Embryonic facial prominence (tissue), 1 donor: ENCODE results near the gene HRH4.

Source experiments
- DNase-seq: peaks from one replicate; pipeline ENCODE4 v3.0.0-alpha.2; 2016; ENCODE audit errors: extremely low spot score

Gene HRH4

DNA sequence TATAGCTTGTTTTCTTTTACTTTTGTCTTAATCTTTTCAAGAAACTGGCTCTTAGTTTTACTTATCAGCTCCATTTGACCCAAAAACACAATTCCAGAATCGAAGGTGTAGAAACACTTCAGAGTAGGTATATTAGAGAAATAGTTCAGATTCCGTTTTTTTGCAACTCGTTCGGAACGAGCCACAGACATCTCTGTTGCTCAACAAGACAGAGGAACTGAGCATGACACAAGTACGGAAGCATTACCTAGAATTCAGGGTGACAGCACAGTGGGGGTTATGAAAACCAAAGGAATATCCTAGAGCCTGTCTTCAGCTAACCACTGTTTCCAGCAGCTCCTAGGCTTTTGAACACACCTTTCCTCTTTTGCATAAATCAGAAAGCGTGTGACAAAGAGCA is 5.0 kb downstream of the HRH4 start:
- DNase-seq, result no peak

DNA sequence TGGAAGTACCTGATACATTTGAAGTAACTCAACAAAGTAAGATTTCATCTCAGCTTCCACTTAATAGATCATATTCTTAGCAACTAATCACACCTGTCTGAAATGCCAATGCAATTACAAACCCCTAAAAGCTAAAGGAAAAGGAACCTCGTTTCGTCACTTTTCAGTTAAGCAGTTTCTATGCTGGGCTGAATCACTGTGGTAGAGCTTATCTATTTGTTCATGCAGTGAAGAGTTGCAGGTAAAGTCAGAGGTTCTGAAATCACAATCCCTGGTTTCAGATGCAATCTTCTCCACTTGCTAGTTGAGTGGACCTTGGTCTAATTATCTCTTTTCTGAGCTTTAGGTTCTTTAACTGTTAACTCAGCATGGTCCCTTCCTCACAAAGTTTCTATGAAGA is 6.3 kb downstream of the HRH4 start:
- no peak for DNase-seq

DNA sequence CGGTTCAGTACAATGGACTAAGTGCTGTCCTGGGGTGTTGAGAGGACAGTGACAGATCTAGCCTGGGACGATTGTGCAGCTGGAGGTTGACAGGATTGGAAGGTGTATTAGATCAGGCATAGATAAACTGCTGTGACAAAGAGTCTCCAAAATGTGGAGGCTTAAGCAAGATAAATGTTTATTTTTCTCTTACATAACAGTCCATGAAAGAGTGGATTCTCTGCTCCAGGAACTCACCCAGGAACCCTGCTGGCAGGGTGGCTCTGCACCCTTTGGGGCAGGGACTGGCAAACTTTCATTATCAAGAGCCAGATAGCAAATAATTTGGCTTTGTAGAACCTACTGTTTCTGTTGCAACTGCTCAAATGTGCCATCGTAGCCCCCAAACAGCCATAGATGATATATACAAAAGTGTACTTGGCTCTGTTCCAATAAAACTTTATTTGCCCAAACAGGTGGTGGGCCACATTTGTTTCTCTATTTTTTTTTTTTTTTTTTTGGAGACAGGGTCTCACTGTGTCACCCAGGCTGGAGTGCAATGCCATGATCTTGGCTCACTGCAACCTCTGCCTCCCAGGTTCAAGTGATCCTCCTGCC is 9.7 kb downstream of the HRH4 start:
- no peak for DNase-seq

DNA sequence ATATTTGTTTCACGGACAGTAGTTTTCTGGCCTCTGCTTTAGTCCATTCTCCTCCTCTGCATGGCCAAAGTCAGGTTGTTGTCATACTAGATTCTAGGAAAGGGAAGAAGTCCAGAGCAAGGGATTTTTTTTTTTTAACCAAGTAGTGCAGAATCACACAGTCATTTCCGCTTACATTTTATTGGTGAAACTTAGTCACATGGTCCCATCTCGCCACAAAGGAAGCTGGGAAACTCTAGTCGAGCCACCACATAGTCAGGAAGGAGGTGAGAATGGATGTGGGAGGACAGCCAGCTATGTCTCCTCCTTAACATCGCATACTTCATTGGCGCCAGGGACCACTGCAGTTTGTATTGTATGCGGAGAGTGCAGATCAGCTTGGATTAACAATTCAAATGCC is 10.4 kb downstream of the HRH4 start:
- no peak for DNase-seq

DNA sequence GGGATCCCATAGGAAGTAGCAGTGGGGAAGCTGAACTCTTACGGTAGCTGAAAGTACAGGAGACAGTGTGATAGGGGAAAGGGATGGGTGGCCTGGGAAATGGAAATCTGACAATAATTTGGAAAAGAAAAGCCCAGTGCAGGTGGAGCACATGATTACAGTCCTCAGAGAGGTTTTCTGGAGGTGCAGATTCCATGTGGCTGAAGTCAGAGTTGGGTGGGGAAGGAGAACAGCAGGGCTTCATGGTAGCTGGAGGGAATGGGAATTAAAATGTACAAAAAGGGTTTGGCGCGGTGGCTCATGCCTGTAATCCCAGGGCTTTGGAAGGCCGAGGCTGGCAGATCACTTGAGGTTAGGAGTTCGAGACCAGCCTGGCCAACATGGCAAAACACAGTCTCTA is 12.2 kb downstream of the HRH4 start:
- DNase-seq, result no peak

DNA sequence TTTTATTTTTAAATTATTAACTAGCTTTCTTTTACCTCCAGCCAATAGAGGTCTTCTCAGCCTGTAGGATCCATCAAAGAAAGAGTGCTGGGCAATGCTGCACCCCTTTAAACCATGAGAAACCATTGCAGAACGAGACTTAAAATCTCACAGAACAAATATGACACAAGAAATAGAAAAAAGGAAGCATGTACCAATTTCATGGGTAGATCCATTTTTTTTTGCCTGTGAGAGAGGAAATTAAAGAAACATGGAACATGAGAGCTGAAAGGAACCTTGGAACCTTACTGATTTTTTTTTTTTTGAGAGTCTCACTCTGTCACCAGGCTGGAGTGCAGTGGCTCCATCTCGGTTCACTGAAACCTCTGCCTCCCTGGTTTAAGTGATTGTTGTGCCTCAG is 14.0 kb downstream of the HRH4 start:
- DNase-seq, result no peak

DNA sequence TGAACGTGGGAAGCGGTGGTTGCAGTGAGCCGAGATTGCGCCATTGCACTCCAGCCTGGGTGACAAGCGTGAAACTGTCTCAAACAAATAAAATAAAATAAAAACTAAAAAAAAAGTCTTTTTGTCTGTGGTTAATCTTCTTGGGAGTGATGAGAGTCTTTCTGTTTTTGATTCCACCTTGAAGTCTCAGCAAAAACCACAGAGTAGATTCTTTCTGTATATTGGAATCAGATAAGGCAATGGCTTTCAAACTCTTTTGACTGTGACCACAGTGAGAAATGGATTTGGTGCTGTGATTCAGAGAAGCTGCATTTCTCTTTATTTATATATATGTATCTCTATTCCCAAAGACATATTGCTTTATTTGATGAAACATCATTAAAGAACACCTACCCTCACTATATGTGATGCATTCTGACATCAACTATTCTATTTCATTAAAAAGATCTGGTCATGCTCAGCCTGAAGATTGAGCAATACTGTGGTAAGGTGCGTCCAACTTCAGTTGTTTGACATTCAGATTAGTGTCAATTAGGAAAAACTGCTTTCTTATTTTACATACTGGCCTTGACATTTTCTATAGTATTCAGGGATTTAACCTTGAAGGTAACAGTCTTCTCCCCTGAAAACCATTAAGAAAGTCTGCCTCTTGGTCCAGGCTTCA is 15.6 kb downstream of the HRH4 start:
- DNase-seq, result no peak

DNA sequence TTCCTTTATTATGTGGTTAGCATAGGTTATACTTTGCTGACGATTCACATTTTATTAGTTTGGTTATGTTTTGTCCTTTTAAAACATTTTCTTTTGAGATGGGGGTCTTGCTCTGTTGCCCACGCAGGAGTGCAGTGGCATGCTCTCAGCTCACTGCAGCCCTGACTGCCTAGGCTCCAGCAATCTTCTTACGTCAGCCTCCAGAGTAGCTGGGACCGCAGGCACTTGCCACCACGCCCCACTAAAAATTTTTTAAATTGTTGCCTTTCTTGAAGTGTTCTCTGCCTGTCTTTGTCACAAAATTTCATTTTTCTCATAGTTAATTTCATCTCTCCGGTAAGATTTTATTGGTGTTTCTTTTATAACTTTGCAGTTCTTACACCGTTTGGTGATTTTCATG is 18.9 kb downstream of the HRH4 start:
- DNase-seq, result no peak

DNA sequence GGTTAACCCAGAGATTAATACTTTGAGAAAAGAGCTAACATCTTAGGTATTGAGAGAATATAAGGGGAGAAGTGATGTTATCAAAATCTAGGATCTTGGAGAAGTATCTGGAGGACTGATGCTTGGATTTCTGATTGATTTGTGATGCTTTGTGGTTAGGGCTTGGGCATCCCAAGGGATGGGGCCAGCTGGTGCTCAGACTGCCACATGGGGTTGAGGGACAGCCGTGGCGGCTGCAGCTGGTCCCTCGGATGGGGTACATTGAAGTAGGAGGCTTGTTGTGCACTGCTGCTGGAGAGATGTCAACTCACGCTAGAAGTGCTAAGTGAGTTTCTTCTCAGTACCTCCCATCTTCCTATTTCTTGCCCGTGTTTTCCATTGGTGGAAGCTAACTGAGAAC is 22.4 kb downstream of the HRH4 start:
- DNase-seq, result no peak

DNA sequence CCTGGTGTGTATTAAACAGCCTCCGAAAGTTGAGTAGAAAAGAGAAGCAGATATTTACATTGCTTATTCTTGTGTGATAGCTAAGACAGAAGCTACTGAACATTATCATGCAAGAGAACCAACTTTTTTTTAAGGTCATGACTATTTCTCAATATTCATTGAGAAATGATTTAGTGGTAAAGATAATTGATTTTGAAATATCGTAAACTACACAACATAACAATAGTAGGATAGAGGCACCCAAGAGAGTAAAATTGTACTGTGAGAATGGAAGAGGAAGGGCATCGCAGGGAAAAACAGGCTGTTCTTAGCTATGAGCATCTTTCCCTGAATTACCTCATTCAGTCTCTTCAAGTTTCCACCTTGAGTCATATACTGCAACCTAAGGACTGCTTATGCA is 25.2 kb downstream of the HRH4 start:
- DNase-seq, result no peak

DNA sequence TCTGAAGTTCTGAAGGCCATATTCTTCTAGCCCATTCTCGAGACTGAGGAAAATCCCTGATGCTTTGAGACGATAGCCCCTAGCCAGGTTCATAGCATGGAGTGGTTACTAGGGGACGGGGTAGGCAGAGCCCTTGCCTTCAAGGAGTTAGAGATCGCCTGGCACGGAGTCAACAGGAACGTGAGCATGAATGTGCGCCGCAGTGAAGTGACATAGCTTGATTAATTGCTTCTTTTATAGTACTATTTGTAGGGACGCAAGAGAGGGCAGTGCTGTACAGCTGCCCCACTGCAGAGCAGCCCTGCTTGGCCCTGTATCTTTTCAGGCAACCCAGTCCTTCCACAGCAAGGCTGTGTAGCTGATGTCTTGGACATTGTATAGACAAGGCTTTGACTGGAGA is 26.2 kb downstream of the HRH4 start:
- no peak for DNase-seq

DNA sequence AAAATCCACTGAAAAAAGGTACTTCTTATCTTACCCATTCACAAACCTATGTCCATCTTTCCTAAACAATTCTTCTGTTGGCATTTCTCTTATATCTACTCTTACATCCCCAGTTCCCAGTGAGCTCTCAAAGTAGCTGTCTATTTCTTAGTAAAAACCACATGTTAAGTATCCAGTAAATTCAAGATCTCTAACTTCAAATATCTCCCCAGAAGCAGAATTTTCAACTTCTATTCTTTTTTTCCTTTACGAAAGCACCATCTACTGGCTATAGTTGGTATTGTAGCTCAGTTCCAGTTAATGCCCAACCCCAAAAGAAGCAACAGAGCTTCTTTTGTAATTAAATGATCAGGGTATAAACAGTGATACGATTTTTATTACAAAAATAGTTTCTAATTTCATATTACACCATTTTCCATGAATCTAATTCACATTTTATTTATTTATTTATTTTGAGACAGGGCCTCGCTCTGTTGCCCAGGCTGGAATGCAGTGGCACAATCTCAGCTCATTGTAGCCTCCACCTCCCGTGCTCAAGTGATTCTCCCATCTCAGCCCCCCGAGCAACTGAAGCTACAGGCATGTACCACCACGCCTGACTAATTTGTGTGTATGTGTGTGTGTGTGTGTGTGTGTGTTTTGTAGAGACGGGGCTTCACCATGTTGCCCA is 28.5 kb downstream of the HRH4 start:
- DNase-seq, result peak; percentile 43

DNA sequence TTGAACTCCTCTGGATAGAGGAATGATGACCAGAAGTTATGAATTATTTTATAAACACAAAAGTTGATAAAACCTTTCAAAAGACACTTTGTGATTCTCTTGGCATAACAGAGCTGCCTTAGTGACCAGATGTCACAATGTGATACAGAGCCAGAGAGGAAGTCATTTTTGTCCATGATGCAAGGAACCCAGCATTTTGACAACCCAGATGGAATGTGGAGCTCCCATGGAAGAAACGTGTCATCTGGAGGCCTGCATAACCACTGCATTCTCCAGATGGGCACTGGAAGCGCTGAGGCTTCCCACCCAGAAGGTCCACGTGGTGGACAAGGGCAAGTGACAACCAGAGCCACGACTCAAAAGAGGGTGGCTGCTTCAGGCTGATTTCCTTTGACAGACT is 30.1 kb downstream of the HRH4 start:
- DNase-seq, result no peak

DNA sequence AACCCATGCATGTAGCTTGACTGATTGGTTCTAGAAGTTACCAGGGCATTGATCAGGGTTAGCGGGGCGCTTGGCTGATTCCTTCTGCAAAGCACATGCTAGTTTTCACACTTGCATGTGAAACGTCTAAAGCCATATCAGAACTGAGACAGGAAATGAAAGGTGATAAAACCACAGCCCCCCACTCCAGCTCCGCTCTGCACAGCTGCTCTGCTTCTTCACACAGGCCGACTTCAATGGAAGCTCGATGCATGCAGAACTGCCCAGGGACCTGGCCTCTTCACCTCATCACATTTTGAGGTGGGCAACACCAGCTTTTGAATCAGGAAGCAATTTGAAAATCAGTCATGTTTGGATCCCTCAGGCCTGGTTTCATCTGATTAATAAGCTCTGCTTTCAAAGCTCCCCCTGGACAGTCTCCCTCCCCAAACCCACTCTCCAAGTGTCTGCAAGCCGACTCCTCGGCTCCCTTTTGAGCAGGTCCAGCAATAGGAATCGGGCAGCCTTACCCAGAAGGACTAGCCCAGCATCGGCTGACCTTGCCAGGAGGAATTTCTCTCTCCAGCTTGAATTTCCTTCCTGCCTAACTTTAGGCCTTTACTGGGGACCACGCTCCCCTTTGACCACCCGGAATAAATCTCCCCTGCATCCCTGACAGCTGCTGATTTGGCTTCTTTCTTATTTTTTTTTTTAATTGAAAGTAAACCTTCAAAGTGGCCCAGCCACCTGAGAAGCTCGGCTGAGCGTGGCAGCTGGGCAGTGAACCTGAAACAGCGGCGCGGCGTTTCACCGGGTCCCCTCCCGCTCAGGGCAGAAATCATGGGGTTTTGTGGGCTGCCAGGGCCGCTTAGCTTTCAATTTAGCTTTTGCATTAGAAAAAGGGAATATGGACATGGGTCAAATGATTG is 31.7 kb downstream of the HRH4 start:
- no peak for DNase-seq

DNA sequence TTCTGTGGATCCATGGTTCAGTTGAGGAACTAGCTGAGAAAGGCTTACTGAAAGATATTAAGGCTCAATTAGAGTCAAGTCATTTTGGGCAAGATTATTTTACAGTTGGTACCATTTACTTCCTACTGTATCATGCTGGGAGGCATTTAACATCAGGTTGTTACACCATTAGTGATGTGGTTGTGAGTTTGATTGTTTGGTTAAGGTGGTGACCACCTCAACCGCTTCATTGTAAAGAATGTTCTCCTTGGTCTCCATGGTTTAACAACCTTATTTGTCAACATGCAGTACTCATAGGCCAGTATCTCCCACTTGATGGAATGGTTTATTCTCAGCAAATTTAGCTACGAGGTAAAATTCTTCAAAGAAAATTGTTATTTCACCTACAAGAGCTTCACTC is 34.1 kb downstream of the HRH4 start:
- no peak for DNase-seq

DNA sequence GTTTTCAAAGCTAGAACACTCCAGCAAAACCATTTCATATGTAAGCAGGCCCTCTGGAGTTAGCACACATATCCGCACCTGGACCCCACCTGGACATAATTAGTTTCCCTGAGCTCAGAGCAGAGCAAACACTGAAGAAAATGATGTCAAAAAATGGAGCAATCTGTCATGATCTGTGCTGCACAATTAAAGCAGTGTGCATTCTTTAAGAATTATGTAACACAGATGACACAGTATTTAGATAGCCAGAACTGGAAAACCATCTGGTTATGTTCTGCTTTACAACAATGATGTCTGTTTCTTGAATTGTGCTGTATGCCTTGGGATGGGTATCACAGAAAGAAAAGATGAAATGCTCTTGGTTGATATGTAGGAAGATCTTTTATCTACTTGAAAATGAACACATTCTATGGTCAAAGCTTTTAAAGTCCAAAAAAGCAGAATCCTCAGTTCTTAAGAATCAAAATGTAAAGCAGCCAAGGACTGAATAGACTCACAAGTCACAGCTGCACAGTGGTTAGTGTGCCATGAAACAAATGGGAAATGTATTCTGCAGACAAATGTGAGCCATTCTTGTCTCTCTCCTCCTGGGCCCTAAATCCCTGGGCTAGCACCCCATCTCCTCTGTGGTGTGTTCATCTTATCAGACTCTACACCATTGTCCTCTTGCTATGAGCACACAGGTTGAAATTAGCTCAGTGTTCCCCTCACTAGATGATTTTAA is 36.8 kb downstream of the HRH4 start:
- peak; percentile 21 for DNase-seq

DNA sequence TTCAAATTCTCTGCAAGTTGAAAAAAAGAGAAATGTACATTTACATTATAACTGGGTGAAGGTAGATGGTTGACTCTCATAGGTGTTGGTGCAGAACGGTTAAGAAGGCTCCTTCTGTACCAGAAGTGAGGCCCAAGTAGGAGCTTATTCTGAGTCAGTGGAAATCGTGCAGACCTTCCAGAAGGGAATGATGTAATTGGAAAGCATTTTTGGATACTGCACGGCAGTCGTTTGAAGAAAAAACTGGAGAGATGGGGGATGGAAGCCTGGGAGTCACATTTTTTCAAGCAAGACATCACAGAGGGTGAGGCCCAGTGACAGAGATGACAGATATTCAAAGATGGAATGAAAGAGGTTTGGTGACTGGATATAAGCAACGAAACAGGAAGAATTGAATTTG is 39.4 kb downstream of the HRH4 start:
- DNase-seq, result no peak

DNA sequence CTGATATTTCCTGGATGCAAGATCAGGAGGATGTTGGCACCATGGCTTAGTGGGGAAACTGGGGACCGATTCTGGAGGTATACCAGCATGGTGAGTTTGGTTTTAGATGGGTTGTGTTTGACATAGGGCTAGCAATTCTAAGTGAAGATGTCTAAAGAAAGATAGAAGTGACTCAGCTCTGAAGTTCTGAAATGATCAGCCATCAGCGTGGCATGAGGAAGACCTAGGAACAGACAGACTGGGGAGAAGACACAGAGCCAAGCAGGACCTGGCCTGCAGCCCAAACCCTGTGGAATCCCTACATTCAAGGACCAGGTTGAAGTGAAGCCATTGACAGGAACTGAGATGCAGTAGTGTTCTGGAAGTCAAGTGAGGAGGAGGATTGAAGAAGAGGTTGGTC is 39.8 kb downstream of the HRH4 start:
- DNase-seq, result no peak

DNA sequence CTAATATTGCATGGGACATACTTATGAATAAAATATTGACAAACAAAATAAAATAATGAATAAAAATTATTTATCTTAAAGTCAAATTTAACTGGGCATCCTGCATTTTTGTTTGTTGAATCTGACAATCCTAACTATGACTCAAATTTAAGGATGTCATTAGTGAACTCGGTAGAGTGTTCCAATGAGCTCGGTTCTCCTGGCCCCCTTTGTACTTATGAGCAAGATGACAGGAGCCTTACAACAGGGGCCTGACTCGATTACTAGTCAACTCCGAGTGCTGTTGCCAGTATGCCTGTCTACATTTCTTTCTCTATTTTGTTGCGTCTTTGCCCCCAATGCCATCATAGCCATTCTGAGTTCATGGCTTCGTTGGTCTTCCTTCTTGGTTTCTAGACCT is 40.3 kb downstream of the HRH4 start:
- DNase-seq, result no peak

DNA sequence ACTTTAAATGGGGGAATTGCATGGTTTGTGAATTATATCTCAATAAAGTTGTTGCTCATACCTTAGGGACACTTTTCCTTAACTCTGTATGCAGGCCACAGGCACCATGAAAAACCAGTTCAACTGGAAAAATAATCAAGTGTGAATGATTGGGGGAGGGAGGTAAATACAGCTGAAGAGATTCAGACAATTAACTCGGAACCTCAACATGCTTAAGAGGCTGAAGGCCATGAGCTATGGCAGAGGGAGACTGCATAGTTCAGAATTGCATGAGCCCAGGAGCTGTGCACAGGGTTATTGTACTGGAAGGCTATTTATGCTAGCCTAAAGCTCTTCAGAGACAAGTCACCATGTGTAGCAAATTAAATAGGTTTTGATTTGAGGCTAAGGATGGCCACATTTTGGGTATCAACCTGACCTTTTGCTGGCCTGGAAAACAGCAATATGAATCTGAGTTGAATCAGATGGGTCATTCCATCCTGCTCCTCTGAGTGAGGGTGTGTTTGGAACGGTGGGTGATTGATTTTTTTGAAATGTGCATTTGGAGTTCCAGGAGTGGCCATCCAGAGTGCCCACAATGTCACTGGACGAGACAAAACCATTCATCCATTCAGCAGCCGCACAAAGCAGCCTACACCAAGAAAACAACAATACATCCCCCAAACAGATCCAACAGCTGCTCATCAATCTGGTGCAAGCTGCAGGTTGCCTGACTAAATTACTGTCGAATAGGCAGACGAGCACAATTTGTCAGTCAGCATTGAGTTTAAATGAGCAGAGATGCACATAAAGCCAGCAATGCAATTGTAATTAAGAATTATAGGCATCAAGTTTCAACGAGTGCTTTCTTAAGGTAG is 42.5 kb downstream of the HRH4 start:
- DNase-seq, result no peak

DNA sequence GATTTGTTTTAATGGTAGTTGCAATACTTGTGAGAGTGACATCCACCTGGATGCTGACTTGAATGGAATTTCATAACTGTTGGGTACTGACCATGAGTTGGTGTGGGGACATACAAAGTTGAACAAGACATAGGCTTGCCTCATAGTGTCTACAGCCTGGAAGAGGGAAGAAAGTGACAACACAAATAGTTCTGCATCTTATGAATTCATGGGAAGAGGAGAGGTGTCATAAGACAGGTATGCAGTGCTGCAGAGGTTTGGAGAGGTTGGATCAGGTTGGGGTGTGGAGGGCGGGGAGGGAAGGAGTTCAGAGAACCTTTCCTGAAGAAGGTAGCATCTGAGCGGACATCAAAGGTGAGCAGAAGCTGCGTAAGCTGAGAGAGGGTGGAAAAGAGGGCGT is 44.0 kb downstream of the HRH4 start:
- DNase-seq, result no peak
